Skeletal muscle satellite cell (primary cell): Measurements from ENCODE around the gene EFEMP2.

Source experiments
- H3K27me3 ChIP-seq: 2 replicates; pipeline ENCODE4 v1.7.0; 2013; ENCODE audit warnings: low read length; ENCODE audit not compliant: control insufficient read depth, insufficient read depth
- H3K36me3 ChIP-seq: 2 replicates; pipeline ENCODE4 v1.7.0; 2013; ENCODE audit warnings: mild to moderate bottlenecking, control low read depth, low read length; ENCODE audit not compliant: insufficient read depth
- H3K4me1 ChIP-seq: 2 replicates; pipeline ENCODE4 v1.7.0; 2013; ENCODE audit warnings: low read length; ENCODE audit not compliant: control insufficient read depth, insufficient read depth
- H3K4me2 ChIP-seq: 2 replicates; pipeline ENCODE4 v1.7.0; 2013; ENCODE audit warnings: mild to moderate bottlenecking, low read length
- H3K4me3 ChIP-seq: 2 replicates; pipeline ENCODE4 v1.7.0; 2013; ENCODE audit warnings: low read length
- H3K9ac ChIP-seq: 2 replicates; pipeline ENCODE4 v1.7.0; 2013; ENCODE audit warnings: mild to moderate bottlenecking, low read depth, low read length, moderate library complexity
- H3K9me3 ChIP-seq: replicated peaks from 2 replicates; pipeline ENCODE4 v1.7.0; 2013; ENCODE audit warnings: mild to moderate bottlenecking, control low read depth, low read length

Gene EFEMP2

GRCh38 chr11:65890324-65891218, 18.0 kb upstream of the EFEMP2 start, which contains the start of gene CCDC85B:
Gene CCDC85B, plus strand, starts transcription at chr11:65890673. Its CDS starts 111 bp downstream, at chr11:65890784.
- Histone ChIP-seq H3K27me3 (no peaks in the 10 kb centered on the region), H3K4me3 (peak within 1 kb of the TSS; percentile 74), H3K36me3 (peaks cover 44% of the 10 kb centered on the region), H3K9me3 (no peaks in the 10 kb centered on the region), H3K4me2 (peak within 1 kb of the TSS; percentile 89), H3K9ac (peak within 1 kb of the TSS; percentile 86), H3K4me1 (peaks cover 71% of the 10 kb centered on the region)

GRCh38 chr11:65888163-65888814, 15.7 kb upstream of the EFEMP2 start, which contains the start of gene FIBP:
Gene FIBP, minus strand, starts transcription at chr11:65888471. Its CDS starts 53 bp downstream, at chr11:65888418.
- no peaks in the 10 kb centered on the region for H3K27me3 ChIP-seq
- peaks cover 50% of the 10 kb centered on the region for H3K36me3 ChIP-seq
- no peaks in the 10 kb centered on the region for H3K9me3 ChIP-seq
- peak within 1 kb of the TSS; percentile 89 for H3K4me2 ChIP-seq
- peak within 1 kb of the TSS; percentile 95 for H3K4me3 ChIP-seq
- H3K9ac ChIP-seq = peak within 1 kb of the TSS; percentile 81
- H3K4me1 ChIP-seq = peaks cover 60% of the 10 kb centered on the region

GRCh38 chr11:65887723-65888162, 15.1 kb upstream of the EFEMP2 start:
- peaks cover 55% of the 10 kb centered on the region for H3K4me1 ChIP-seq
- peak overlapping the region; percentile 89 for H3K4me2 ChIP-seq
- peak overlapping the region; percentile 81 for H3K9ac ChIP-seq
- peak overlapping the region; percentile 95 for H3K4me3 ChIP-seq
- no peaks in the 10 kb centered on the region for H3K9me3 ChIP-seq
- H3K27me3 ChIP-seq = no peaks in the 10 kb centered on the region
- H3K36me3 ChIP-seq = peaks cover 51% of the 10 kb centered on the region

DNA sequence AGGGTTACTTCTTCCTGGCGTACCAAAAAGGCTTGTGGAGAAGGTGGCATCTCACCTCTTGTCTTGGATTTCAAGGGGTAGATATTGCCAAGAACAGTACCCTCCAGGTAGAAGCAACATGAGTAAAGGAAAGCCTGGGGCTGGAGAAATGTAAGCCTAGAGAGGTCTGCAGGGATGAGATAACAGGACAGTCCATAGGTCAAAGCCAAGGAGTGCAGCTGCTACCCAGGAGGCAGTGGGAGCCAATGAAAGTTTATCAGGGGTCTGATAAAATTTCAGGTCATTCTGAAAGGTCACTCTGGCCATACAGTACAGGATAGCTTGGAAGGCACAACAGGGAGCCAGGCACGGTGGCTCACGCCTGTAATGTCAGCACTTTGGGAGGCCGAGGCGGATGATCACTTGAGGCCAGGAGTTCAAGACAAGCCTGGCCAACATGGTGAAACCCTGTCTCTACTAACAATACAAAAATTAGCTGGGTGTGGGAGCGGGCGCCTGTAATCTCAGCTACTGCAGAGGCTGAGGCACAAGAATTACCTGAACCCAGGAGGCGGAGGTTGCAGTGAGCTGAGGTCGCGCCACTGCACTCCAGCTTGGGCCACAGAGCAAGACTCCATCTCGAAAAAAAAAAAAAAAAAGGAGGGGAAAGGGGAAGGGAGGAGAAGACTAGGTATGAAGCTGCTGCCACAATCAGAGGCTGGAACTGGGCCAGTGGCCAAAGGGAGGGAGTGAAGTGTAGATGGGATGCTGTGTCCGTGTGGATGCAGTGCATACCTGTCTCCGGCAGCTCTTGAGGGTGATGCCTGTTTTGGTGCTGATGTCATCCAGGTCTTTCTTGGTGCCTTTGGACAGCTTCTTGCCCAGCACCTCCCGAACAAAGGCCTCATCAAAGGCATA, 14.5 kb upstream of the EFEMP2 start:
- peaks cover 51% of the 10 kb centered on the region for H3K36me3 ChIP-seq
- no peaks in the 10 kb centered on the region for H3K9me3 ChIP-seq
- no peaks in the 10 kb centered on the region for H3K27me3 ChIP-seq
- peak overlapping the region; percentile 95 for H3K4me3 ChIP-seq
- H3K9ac ChIP-seq = peak overlapping the region; percentile 81
- H3K4me2 ChIP-seq = peak overlapping the region; percentile 89
- peaks cover 49% of the 10 kb centered on the region for H3K4me1 ChIP-seq

- Histone ChIP-seq H3K9ac (no peak overlapping the region), H3K36me3 (peaks cover 47% of the 10 kb centered on the region)
Observed at GRCh38 chr11:65885808-65886536, 13.4 kb upstream of the EFEMP2 start.

DNA sequence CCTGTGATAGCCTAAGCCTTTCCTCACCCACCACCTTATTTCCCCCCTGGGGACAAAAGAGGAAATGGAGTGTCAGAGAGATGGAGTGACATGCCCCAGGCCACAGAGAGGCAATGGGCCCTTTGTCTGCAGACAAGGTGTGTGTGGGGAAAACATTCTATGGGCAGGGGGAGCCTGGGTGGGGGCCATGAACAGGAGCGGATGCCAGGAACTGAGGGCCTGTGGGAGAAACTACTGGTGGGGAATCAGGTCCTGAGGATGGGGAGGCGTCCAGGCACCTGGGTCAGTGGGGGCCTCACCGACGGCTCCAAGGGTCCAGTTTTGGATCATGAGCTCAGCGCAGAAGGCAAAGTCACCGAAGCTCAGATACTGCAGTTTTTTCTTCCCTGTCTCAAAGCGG, 12.6 kb upstream of the EFEMP2 start:
- H3K9ac ChIP-seq = no peak overlapping the region
- H3K36me3 ChIP-seq = peaks cover 47% of the 10 kb centered on the region
- H3K4me3 ChIP-seq = no peak overlapping the region
- no peak overlapping the region for H3K4me2 ChIP-seq
- H3K4me1 ChIP-seq = peaks cover 45% of the 10 kb centered on the region
- H3K9me3 ChIP-seq = no peaks in the 10 kb centered on the region
- no peaks in the 10 kb centered on the region for H3K27me3 ChIP-seq

More at GRCh38 chr11:65885808-65886536, 13.4 kb upstream of the EFEMP2 start:
- Histone ChIP-seq H3K9me3 (no peaks in the 10 kb centered on the region), H3K27me3 (no peaks in the 10 kb centered on the region), H3K4me1 (peaks cover 44% of the 10 kb centered on the region), H3K4me2 (no peak overlapping the region), H3K4me3 (no peak overlapping the region)

DNA sequence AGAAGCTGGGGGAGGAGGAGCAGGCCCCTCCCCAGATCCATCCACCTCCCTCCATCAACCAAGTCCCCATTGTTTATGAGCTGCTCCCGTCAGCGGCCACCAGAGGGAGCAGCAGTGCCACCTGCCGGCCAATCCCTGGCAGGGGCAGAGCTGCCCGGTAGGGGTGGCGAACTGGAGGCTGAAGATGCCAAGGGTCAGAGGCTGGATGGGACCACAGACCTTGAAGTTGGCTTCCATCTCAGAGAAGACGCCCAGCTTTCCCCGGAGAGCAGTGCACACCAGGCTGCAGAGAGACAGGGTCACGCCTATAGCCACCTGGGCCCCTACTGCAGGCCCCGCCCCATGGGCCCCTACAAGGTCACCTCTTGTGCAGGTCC, 12.1 kb upstream of the EFEMP2 start:
- Histone ChIP-seq H3K4me3 (no peak overlapping the region), H3K36me3 (peaks cover 47% of the 10 kb centered on the region), H3K9me3 (no peaks in the 10 kb centered on the region), H3K9ac (no peak overlapping the region), H3K27me3 (no peaks in the 10 kb centered on the region), H3K4me1 (peaks cover 39% of the 10 kb centered on the region), H3K4me2 (peak overlapping the region; percentile 7)

- H3K9ac ChIP-seq = no peak overlapping the region
- peaks cover 33% of the 10 kb centered on the region for H3K4me1 ChIP-seq
- no peaks in the 10 kb centered on the region for H3K27me3 ChIP-seq
- H3K4me3 ChIP-seq = no peak overlapping the region
- H3K4me2 ChIP-seq = peak overlapping the region; percentile 7
- H3K36me3 ChIP-seq = peaks cover 47% of the 10 kb centered on the region
- H3K9me3 ChIP-seq = no peaks in the 10 kb centered on the region
Observed at GRCh38 chr11:65883786-65884715, 11.5 kb upstream of the EFEMP2 start.

- Histone ChIP-seq H3K36me3 (peaks cover 47% of the 10 kb centered on the region), H3K4me3 (no peak overlapping the region), H3K4me2 (no peak overlapping the region), H3K27me3 (no peaks in the 10 kb centered on the region), H3K4me1 (peaks cover 28% of the 10 kb centered on the region), H3K9ac (no peak overlapping the region), H3K9me3 (no peaks in the 10 kb centered on the region)
Observed at GRCh38 chr11:65883058-65883761, 10.6 kb upstream of the EFEMP2 start.
